CD4-positive, alpha-beta T cell (primary cell): ENCODE results near the gene SPTBN4. TPM values are rescaled to one million over a fixed set of nuclear protein-coding genes. Genes with fewer than 3 reads are reported as not detected.

Source experiments
- ATAC-seq: fragments of 200-7000 bp; cut with Tn5 transposase; one replicate; pipeline ENCODE4 v1.10.0; 2022; ENCODE audit warnings: mild to moderate bottlenecking; ENCODE audit not compliant: poor library complexity
- CTCF ChIA-PET: fragments of 350-600 bp; sonication (Branson Sonifier 250); formaldehyde crosslinking; loops from one replicate; lab custom pipeline; 2021; ENCODE audit warnings: antibody characterized with exemption, inconsistent platforms; lab: Charles Lee
- POLR2A ChIA-PET: fragments of 350-600 bp; sonication (Branson Sonifier 250); formaldehyde crosslinking; loops from one replicate; lab custom pipeline; 2021; ENCODE audit warnings: antibody characterized with exemption, inconsistent platforms; lab: Charles Lee
- DNase-seq, 14 experiments: peaks; one replicate each; pipeline ENCODE4 v3.0.0-alpha.2; 2013 to 2020; ENCODE audit warnings: mixed read lengths in 2 of 14
- H3K27ac ChIP-seq, 2 donors: one replicate each; pipeline versions ENCODE4 v1.5.1 to v1.7.0; 2013; ENCODE audit warnings: low read length in 2 of 2, low read depth in 1 of 2, mild to moderate bottlenecking in 1 of 2
- H3K27me3 ChIP-seq, 2 experiments: 1 replicate in 1 of 2; 2 replicates in 1 of 2; pipeline versions ENCODE4 v1.6.1 to v1.7.0; 2013; ENCODE audit warnings: low read length in 2 of 2, control low read depth in 1 of 2, mild to moderate bottlenecking in 1 of 2, moderate library complexity in 1 of 2; ENCODE audit not compliant: insufficient read depth in 2 of 2, control insufficient read depth in 1 of 2
- H3K36me3 ChIP-seq: one replicate; pipeline ENCODE4 v1.6.1; 2013; ENCODE audit warnings: low read length, control low read depth; ENCODE audit not compliant: insufficient read depth
- H3K4me1 ChIP-seq: one replicate; pipeline ENCODE4 v1.6.1; 2013; ENCODE audit warnings: low read length, control low read depth; ENCODE audit not compliant: insufficient read depth
- H3K4me3 ChIP-seq: one replicate; pipeline ENCODE4 v1.5.1; 2013; ENCODE audit warnings: mild to moderate bottlenecking, low read length, moderate library complexity
- H3K9me3 ChIP-seq, 2 experiments: 1 replicate in 1 of 2; 2 replicates in 1 of 2; pipeline versions ENCODE4 v1.6.1 to v1.7.0; 2013; ENCODE audit warnings: low read length in 2 of 2, mild to moderate bottlenecking in 2 of 2, control low read depth in 1 of 2, moderate library complexity in 1 of 2; ENCODE audit not compliant: control insufficient read depth in 1 of 2, insufficient read depth in 1 of 2
- H3K27ac Mint-ChIP-seq: one replicate; pipeline ENCODE4 v1.8.0; 2020; ENCODE audit warnings: mixed read lengths
- H3K27me3 Mint-ChIP-seq: one replicate; pipeline ENCODE4 v1.8.0; 2021; ENCODE audit warnings: mixed read lengths
- H3K36me3 Mint-ChIP-seq: one replicate; pipeline ENCODE4 v1.8.0; 2021; ENCODE audit warnings: low read depth, mixed read lengths
- H3K4me1 Mint-ChIP-seq: one replicate; pipeline ENCODE4 v1.8.0; 2021; ENCODE audit warnings: low read depth, mixed read lengths
- H3K4me3 Mint-ChIP-seq: one replicate; pipeline ENCODE4 v1.8.0; 2020; ENCODE audit warnings: mild to moderate bottlenecking, mixed read lengths
- H3K9me3 Mint-ChIP-seq: one replicate; pipeline ENCODE4 v1.8.0; 2020; ENCODE audit warnings: mixed read lengths
- intact Hi-C, 2 experiments: fragments of 100-400 bp; cut with DNase I in 1 of 2; cut with micrococcal nuclease in 1 of 2; formaldehyde crosslinking; loops; one replicate each; pipeline versions ENCODE4 v1.15.1 to v1.9.0; 2023 to 2025; cut with DNase I, micrococcal nuclease
- total RNA-seq, 174 experiments: library from RNA in 2 of 174; stranded (reverse) in 2 of 174; gene quantifications; one replicate each; pipeline ENCODE4 v1.2.3 and lab custom pipeline; 2021 to 2026
- TF ChIP-seq, protein P1 (sequence below): fragments of 200-600 bp; IDR thresholded peaks from one replicate; pipeline ENCODE4 v1.8.0; 2022; ENCODE audit warnings: antibody characterized with exemption, mild to moderate bottlenecking

The SPTBN4 gene
- total RNA-seq, 2 experiments from 2014 or later: 0.59 to 0.88 TPM

DNA sequence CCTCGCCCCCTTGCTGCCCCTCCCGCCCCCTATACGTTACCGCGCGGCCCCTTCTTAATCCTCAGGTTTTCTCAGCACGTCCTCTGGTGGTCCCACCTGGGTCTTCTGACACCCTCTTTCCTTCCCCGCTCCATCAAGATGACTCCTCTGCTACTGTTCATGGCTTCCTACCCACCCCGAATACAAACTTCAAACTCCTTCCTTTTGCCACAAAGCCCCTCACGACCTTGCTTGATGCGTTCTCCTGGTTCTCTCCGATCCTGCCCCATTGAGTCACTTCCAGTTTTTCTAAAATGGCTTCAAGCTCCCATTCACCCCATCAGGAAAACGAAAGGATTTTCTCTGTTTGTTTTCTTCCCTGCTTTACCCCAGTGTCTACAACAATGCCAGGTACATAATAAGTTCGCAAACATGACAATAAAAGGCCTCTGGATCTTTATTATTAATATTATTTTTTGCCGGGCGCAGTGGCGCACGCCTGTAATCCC is 21.9 kb upstream of the SPTBN4 start:
- ChIA-PET POLR2A (interaction anchor here (2.9 to 4.6 kb wide), 4 partner anchors 18 to 41 kb away, joined by 15 to 71 read pairs (median 49); partner anchors contain the start of genes BLVRB and SERTAD1), CTCF (interaction anchor here (0.7 to 4.2 kb wide), 3 partner anchors 20 to 42 kb away, joined by 3 to 32 read pairs (median 5); partner anchors contain the start of gene BLVRB)
- Histone ChIP-seq H3K4me3 (peak overlapping the region; percentile 75), H3K27ac (peak overlapping the region in 1 of 2 donors; percentile 47), H3K4me1 (peaks cover 18% of the 10 kb centered on the region), H3K9me3 (no peaks in the 10 kb centered on the region), H3K36me3 (peaks cover 21% of the 10 kb centered on the region), H3K27me3 (no peaks in the 10 kb centered on the region)
- Mint-ChIP-seq H3K27me3 (no peaks in the 10 kb centered on the region), H3K4me3 (peak overlapping the region; percentile 96), H3K9me3 (no peaks in the 10 kb centered on the region), H3K36me3 (peaks cover 29% of the 10 kb centered on the region), H3K27ac (peak overlapping the region; percentile 86), H3K4me1 (peaks cover 18% of the 10 kb centered on the region)
- TF ChIP-seq, protein P1, sequence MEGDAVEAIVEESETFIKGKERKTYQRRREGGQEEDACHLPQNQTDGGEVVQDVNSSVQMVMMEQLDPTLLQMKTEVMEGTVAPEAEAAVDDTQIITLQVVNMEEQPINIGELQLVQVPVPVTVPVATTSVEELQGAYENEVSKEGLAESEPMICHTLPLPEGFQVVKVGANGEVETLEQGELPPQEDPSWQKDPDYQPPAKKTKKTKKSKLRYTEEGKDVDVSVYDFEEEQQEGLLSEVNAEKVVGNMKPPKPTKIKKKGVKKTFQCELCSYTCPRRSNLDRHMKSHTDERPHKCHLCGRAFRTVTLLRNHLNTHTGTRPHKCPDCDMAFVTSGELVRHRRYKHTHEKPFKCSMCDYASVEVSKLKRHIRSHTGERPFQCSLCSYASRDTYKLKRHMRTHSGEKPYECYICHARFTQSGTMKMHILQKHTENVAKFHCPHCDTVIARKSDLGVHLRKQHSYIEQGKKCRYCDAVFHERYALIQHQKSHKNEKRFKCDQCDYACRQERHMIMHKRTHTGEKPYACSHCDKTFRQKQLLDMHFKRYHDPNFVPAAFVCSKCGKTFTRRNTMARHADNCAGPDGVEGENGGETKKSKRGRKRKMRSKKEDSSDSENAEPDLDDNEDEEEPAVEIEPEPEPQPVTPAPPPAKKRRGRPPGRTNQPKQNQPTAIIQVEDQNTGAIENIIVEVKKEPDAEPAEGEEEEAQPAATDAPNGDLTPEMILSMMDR: no peak
- DNase-seq (no peak), ATAC-seq (no peak)
- intact Hi-C loops: loop anchor here (1.0 to 10.0 kb wide), 10 partner anchors 20 to 620 kb away; partner anchors contain the start of genes AKT2 (in 1 of the 2), BLVRB (in 1 of the 2), C19orf47 (in 1 of the 2) and PLD3 (in 1 of the 2)

DNA sequence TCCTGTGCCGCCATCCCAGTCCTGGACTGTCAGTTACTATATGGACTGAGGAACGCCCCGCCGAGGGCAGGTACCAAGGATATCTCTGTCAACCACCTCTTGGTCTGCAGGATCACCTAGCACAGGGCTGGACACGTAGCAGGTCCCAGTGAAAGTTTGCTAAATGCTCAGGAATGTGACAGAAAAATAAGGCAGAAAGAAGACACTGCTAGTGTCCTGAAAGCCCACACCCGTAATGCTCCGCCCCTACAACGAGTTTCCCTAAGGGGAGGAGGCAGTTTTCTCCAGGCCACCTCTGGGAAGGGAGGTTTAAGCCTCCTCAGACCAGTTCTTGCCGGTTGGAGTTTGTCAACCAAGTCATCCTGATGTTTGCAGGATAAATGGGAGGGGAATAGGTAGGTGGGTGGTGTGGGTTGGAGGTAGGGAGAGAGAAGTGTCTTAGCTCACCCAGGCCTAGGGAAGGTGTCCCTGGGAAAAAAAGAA is 21.0 kb upstream of the SPTBN4 start:
- ATAC-seq: no peak
- Mint-ChIP-seq H3K9me3 (no peaks in the 10 kb centered on the region), H3K4me3 (peak overlapping the region; percentile 81), H3K27ac (no peak overlapping the region), H3K4me1 (peaks cover 18% of the 10 kb centered on the region), H3K36me3 (peaks cover 28% of the 10 kb centered on the region), H3K27me3 (no peaks in the 10 kb centered on the region)
- Histone ChIP-seq H3K36me3 (peaks cover 12% of the 10 kb centered on the region), H3K27me3 (no peaks in the 10 kb centered on the region), H3K4me1 (peaks cover 18% of the 10 kb centered on the region), H3K4me3 (no peak overlapping the region), H3K27ac (no peak overlapping the region), H3K9me3 (no peaks in the 10 kb centered on the region)
- DNase-seq: no peak
- ChIA-PET POLR2A (interaction anchor here (3.7 kb wide), 1 partner anchor 24 kb away, joined by 71 read pairs; no protein-coding TSS in a partner anchor), CTCF (interaction anchor here (1.5 kb wide), 1 partner anchor 19 kb away, joined by 5 read pairs; the partner anchor contains the start of gene BLVRB)
- TF ChIP-seq, protein P1: no peak
- intact Hi-C loops: loop anchor here (1.0 to 10.0 kb wide), 6 partner anchors 17 to 621 kb away; partner anchors contain the start of genes AKT2 (in 1 of the 2) and SHKBP1 (in 1 of the 2)

DNA sequence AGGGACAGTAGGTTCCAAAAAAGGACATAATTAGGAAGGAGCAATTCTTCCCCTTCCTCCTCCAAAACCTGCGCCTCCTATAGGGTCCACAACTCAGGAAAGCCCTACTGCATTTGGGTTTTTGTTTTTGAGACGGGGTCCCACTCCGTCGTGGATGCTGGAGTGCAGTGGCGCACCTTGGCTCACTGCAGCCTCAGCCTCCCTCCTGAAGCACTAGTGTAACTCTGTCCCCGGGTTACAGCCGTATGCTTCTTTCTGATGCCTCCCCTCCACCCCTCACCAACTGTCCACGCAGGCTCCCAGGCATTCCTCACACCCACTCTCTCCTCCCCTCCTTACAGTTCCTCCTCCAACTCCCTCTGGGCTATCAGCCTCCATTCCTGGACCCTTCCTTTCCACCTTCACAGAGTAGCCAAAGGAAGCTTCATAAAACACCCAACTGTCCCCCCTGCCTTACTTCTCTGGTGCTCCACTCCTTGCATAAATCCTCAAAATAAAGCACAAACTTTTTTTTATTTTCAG is 20.5 kb upstream of the SPTBN4 start:
- Histone ChIP-seq H3K4me1 (peaks cover 18% of the 10 kb centered on the region), H3K27me3 (no peaks in the 10 kb centered on the region), H3K36me3 (peaks cover 7% of the 10 kb centered on the region), H3K9me3 (no peaks in the 10 kb centered on the region), H3K4me3 (no peak overlapping the region), H3K27ac (no peak overlapping the region)
- H3K9me3 Mint-ChIP-seq: no peaks in the 10 kb centered on the region
- H3K27ac Mint-ChIP-seq: no peak overlapping the region
- ATAC-seq (no peak), DNase-seq (no peak)
- POLR2A ChIA-PET: no interaction called here
- no peaks in the 10 kb centered on the region for H3K27me3 Mint-ChIP-seq
- peaks cover 23% of the 10 kb centered on the region for H3K36me3 Mint-ChIP-seq
- CTCF ChIA-PET: interaction anchor here (1.7 kb wide), 1 partner anchor 26 kb away, joined by 4 read pairs; no protein-coding TSS in a partner anchor
- TF ChIP-seq, protein P1: no peak
- H3K4me1 Mint-ChIP-seq: peaks cover 18% of the 10 kb centered on the region
- intact Hi-C loops: loop anchor here (1.0 to 10.0 kb wide), 6 partner anchors 17 to 622 kb away; partner anchors contain the start of genes AKT2 (in 1 of the 2) and SHKBP1 (in 1 of the 2)
- H3K4me3 Mint-ChIP-seq: peak overlapping the region; percentile 74
